ENCODE data around the gene UBR1. TPM values are rescaled to one million over a fixed set of nuclear protein-coding genes. Genes with fewer than 3 reads are reported as not detected.

The UBR1 gene
- total and polyA plus RNA-seq, 10 of the 15 experiments (the other 5 are each of a cell fraction or from before 2014, with no cell fraction given), result 4.5 to 27.5 (median 16.7) TPM

DNA sequence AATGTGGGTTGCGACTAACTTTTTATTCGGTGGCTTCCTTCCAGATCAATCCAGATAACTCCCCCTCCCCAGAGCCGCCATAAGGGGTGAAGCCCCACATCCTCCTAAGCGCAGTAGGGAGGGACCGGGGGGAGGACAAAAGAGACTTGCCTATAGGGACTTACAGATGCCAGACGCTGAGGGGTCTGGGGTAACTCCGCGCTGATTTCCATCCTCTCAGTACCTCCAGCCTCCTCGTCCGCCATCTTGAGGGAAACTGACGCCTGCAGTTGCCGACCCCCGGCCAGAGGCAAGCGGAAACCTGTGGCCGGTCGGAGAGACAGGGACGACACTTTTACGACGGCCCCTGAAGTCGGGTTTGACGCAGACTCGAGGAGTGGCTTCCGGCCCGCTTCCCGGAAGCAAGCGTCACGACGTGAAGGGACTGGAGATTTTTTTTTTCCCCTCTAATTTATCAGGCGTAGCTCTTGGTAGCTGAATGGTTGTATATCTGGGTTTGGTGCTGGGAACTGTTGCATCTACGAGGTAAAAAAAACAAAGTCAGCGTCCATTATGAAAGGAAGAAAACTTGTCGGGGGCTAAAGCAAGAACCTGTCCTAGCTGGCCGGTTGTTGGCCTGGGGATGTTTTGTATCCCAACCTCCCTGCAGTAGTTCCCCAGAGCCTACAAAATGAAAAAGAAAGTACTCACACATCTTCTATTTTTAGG, at the start of gene UBR1 (continued):
- TF ChIP-seq ZBTB40 (IDR thresholded peaks at IDR 0.05; ENCODE audit: borderline replicate concordance) (peak; percentile 76; the same call in 1 of the 2 replicates), GABPA (IDR thresholded peaks at IDR 0.05; ENCODE audit: low read depth) (peak; percentile 81), BHLHE40 (IDR thresholded peaks at IDR 0.05; ENCODE audit: borderline replicate concordance in 1 of 2, low read depth in 2 of 2, low read length in 1 of 2) (peak in 1 of 2 experiments; percentile 30; a peak in 1 of 4 replicates), SUZ12 (IDR thresholded peaks at IDR 0.05; ENCODE audit: unreplicated experiment) (no peak), KAT2A (conservative IDR thresholded peaks at IDR 0.05; ENCODE audit: control insufficient read depth, low read depth, low read length) (no peak), ZSCAN29 (IDR thresholded peaks at IDR 0.05) (no peak), EP300 (IDR thresholded peaks at IDR 0.05; ENCODE audit: borderline replicate concordance in 1 of 2, control insufficient read depth in 1 of 2, low read depth in 2 of 2, low read length in 2 of 2) (no peak), ZNF384 (IDR thresholded peaks at IDR 0.05; ENCODE audit: borderline replicate concordance, low read depth, low read length) (peak; percentile 90), TCF7 (IDR thresholded peaks at IDR 0.05; ENCODE audit: borderline replicate concordance) (0 out of 2 replicates have a peak, but pooled peaks have one; percentile 2), TCF12 (IDR thresholded peaks at IDR 0.05; ENCODE audit: low read depth, low read length) (0 out of 2 replicates have a peak, but pooled peaks have one; percentile 21), STAT3 (IDR thresholded peaks at IDR 0.05; ENCODE audit: low read depth, low read length) (no peak), MYB (IDR thresholded peaks at IDR 0.05; ENCODE audit: borderline replicate concordance, low read depth, low read length) (no peak), POU2F2 (IDR thresholded peaks at IDR 0.05; ENCODE audit: borderline replicate concordance, low read depth, low read length) (peak; percentile 52; the same call in 1 of the 3 replicates), SMAD1 (IDR thresholded peaks at IDR 0.05; ENCODE audit: low read depth, partially characterized antibody) (peak; percentile 56), NFYB (IDR thresholded peaks at IDR 0.05; ENCODE audit: insufficient read depth, low read depth, low read length) (no peak), ZBTB11 (CRISPR knock-in tag; IDR thresholded peaks at IDR 0.05) (no peak), TCF3 (IDR thresholded peaks at IDR 0.05; ENCODE audit: borderline replicate concordance, insufficient read depth, low read depth, low read length) (peak; percentile 18; the same call in 1 of the 2 replicates), CHD4 (IDR thresholded peaks at IDR 0.05) (no peak), PAX8 (IDR thresholded peaks at IDR 0.05) (peak; percentile 64; the same call in 1 of the 2 replicates)
- TF ChIP-seq, protein P1, sequence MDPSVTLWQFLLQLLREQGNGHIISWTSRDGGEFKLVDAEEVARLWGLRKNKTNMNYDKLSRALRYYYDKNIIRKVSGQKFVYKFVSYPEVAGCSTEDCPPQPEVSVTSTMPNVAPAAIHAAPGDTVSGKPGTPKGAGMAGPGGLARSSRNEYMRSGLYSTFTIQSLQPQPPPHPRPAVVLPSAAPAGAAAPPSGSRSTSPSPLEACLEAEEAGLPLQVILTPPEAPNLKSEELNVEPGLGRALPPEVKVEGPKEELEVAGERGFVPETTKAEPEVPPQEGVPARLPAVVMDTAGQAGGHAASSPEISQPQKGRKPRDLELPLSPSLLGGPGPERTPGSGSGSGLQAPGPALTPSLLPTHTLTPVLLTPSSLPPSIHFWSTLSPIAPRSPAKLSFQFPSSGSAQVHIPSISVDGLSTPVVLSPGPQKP (IDR thresholded peaks at IDR 0.05; ENCODE audit: low read depth, low read length), result peak; percentile 59

All from GM12878 (cell line).